PFSK-1 (cell line): ENCODE data around the gene SERINC3.

Source experiments
- FOXP2 ChIP-seq: optimal IDR thresholded peaks from 2 replicates; pipeline ENCODE3; 2011; ENCODE audit warnings: borderline replicate concordance, control low read depth, inconsistent platforms; ENCODE audit not compliant: insufficient read depth; ENCODE audit errors: extremely low read length, extremely low read depth
- POLR2AphosphoS5 ChIP-seq: IDR thresholded peaks from 2 replicates; pipeline ENCODE4 v1.6.1; 2012; ENCODE audit warnings: low read depth, mild to moderate bottlenecking, control low read depth, low read length, moderate library complexity
- REST ChIP-seq, 2 experiments: IDR thresholded peaks; 2 replicates each; pipeline versions ENCODE4 v1.6.1 to v1.8.0; 2011 to 2012; ENCODE audit warnings: low read depth in 2 of 2, low read length in 2 of 2, control low read depth in 1 of 2, inconsistent platforms in 1 of 2, mild to moderate bottlenecking in 1 of 2, moderate library complexity in 1 of 2; ENCODE audit not compliant: insufficient read depth in 1 of 2
- SIN3A ChIP-seq: IDR thresholded peaks from 2 replicates; pipeline ENCODE4 v1.6.1; 2012; ENCODE audit warnings: mild to moderate bottlenecking, low read length, moderate library complexity, borderline replicate concordance; ENCODE audit not compliant: insufficient read depth
- TAF1 ChIP-seq: IDR thresholded peaks from 2 replicates; pipeline ENCODE4 v1.6.1; 2012; ENCODE audit warnings: low read length, control low read depth, borderline replicate concordance; ENCODE audit not compliant: insufficient read depth

The SERINC3 gene

GRCh38 chr20:44465001-44465560 lies 56.8 kb downstream of the SERINC3 start:
- TF ChIP-seq POLR2AphosphoS5: no peak
- TF ChIP-seq TAF1: no peak
- TF ChIP-seq SIN3A: no peak
- TF ChIP-seq FOXP2: no peak
- no peak for TF ChIP-seq REST (IDR thresholded peaks at IDR 0.05; ENCODE audit: insufficient read depth in 1 of 2, low read depth in 2 of 2, low read length in 2 of 2)

DNA sequence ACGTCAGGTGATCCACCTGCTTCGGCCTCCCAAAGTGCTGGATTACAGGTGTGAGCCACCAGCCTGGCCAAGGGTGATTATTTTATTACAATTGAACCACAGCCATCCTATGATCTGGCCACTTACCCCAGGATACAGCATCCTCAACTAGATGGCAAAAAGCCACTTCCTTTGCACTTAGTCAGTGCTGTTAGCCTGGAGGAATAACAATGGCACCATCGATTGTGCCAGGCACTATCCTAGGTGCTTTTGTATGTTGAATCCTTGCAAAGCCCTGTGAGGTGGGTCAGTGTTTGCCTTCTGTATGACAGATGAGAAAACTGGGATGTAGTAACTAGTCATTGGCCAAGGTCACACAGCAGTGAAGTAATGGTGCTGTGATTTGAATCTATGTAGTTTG lies 57.4 kb downstream of the SERINC3 start:
- no peak for TF ChIP-seq SIN3A
- TF ChIP-seq POLR2AphosphoS5: no peak
- no peak for TF ChIP-seq REST (IDR thresholded peaks at IDR 0.05; ENCODE audit: insufficient read depth in 1 of 2, low read depth in 2 of 2, low read length in 2 of 2)
- TF ChIP-seq TAF1: no peak
- TF ChIP-seq FOXP2: no peak

DNA sequence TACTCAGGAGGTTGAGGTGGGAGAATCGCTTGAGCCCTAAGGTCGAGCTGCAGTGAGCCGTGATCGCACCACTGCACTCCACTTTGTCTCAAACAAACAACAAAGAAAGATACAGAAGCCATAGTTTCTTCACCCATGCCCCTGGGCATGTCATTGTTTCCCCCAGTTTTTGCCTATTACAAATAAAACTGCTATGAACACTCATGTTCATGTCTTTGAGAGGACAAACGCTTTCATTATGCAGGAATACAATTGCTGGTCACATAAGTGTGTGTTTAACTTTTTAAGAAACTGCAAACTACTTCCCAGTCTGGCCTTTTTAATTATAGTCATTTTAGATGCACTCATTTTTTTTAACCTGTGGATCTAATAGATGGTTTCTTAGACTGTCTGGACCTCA lies 58.4 kb downstream of the SERINC3 start:
- TF ChIP-seq SIN3A (no peak), POLR2AphosphoS5 (no peak), FOXP2 (no peak), REST (IDR thresholded peaks at IDR 0.05; ENCODE audit: insufficient read depth in 1 of 2, low read depth in 2 of 2, low read length in 2 of 2) (no peak), TAF1 (no peak)

- no peak for TF ChIP-seq SIN3A
- TF ChIP-seq POLR2AphosphoS5: no peak
- no peak for TF ChIP-seq FOXP2
- TF ChIP-seq TAF1: no peak
- no peak for TF ChIP-seq REST (IDR thresholded peaks at IDR 0.05; ENCODE audit: insufficient read depth in 1 of 2, low read depth in 2 of 2, low read length in 2 of 2)
These were observed 60.1 kb downstream of the SERINC3 start for GRCh38 chr20:44461803-44462174.
